Left ventricle myocardium inferior (tissue), 1 donor: Measurements from ENCODE around the gene YBX2. TPM values are rescaled to one million over a fixed set of nuclear protein-coding genes. Genes with fewer than 3 reads are reported as not detected.

Source experiments
- DNase-seq: peaks from one replicate; pipeline ENCODE4 v3.0.0-alpha.2; 2020
- H3K27ac ChIP-seq: fragments of 200-600 bp; replicated peaks from 2 replicates; pipeline ENCODE4 v1.8.0; 2021
- H3K27me3 ChIP-seq: fragments of 200-600 bp; 2 replicates; pipeline ENCODE4 v1.8.0; 2021; ENCODE audit warnings: low read depth
- H3K36me3 ChIP-seq: fragments of 200-600 bp; 2 replicates; pipeline ENCODE4 v1.8.0; 2021
- H3K4me1 ChIP-seq: fragments of 200-600 bp; 2 replicates; pipeline ENCODE4 v1.8.0; 2021
- H3K4me3 ChIP-seq: fragments of 200-600 bp; 2 replicates; pipeline ENCODE4 v1.8.0; 2021; ENCODE audit warnings: mild to moderate bottlenecking, moderate library complexity
- H3K9me3 ChIP-seq: fragments of 200-600 bp; replicated peaks from 2 replicates; pipeline ENCODE4 v1.8.0; 2021
- CTCF ChIP-seq: fragments of 200-600 bp; IDR thresholded peaks from 2 replicates; pipeline ENCODE4 v1.8.0; 2021; ENCODE audit warnings: antibody characterized with exemption, mild to moderate bottlenecking, borderline replicate concordance
- intact Hi-C: fragments of 100-400 bp; cut with micrococcal nuclease; formaldehyde crosslinking; loops from one replicate; pipeline ENCODE4 v1.11.0; 2022
- total RNA-seq: library from RNA; stranded (reverse); fragmentation: NEBNext Ultra II Directional; extraction: Animal tissue kit (Norgen Biotek cat#: 25700); gene quantifications from one replicate; pipeline ENCODE4 v1.2.1, GENCODE V29; 2021
- donor health status: DM: no; HTN: yes; CAD: no; lungs with severe emphysema.

Gene YBX2
- total RNA-seq, 1 donor from 2014 or later = 0.77 TPM

- Histone ChIP-seq H3K36me3 (peaks cover 83% of the 10 kb centered on the region), H3K27me3 (no peaks in the 10 kb centered on the region)
- DNase-seq = no peak
Measured at GRCh38 chr17:7318121-7318860, 23.9 kb upstream of the YBX2 start.

GRCh38 chr17:7317161-7317803, 22.8 kb upstream of the YBX2 start:
- H3K27ac ChIP-seq = no peak overlapping the region
- TF ChIP-seq CTCF = no peak
- H3K4me3 ChIP-seq = no peak overlapping the region
- no peak for DNase-seq
- H3K4me1 ChIP-seq = peaks cover 40% of the 10 kb centered on the region
- no peaks in the 10 kb centered on the region for H3K27me3 ChIP-seq
- intact Hi-C loops = no loop called here
- H3K36me3 ChIP-seq = peaks cover 83% of the 10 kb centered on the region
- H3K9me3 ChIP-seq = no peaks in the 10 kb centered on the region

More at GRCh38 chr17:7318121-7318860, 23.9 kb upstream of the YBX2 start:
- Histone ChIP-seq H3K4me3 (no peak overlapping the region), H3K27ac (no peak overlapping the region), H3K4me1 (peaks cover 30% of the 10 kb centered on the region), H3K9me3 (no peaks in the 10 kb centered on the region)
- intact Hi-C loops = no loop called here
- no peak for TF ChIP-seq CTCF

GRCh38 chr17:7315570-7316235, 21.3 kb upstream of the YBX2 start:
- no peak for DNase-seq
- TF ChIP-seq CTCF = no peak
- peak overlapping the region; percentile 84 for H3K4me3 ChIP-seq
- intact Hi-C loops = no loop called here
- peak overlapping the region; percentile 97 for H3K27ac ChIP-seq
- H3K36me3 ChIP-seq = peaks cover 83% of the 10 kb centered on the region
- H3K27me3 ChIP-seq = no peaks in the 10 kb centered on the region
- no peaks in the 10 kb centered on the region for H3K9me3 ChIP-seq
- H3K4me1 ChIP-seq = peaks cover 53% of the 10 kb centered on the region

- Histone ChIP-seq H3K4me3 (peak within 1 kb of the TSS; percentile 84), H3K36me3 (peaks cover 83% of the 10 kb centered on the region)
- intact Hi-C loops = no loop called here
Measured at GRCh38 chr17:7314719-7315569, 20.5 kb upstream of the YBX2 start, which contains the start of gene GPS2. Gene GPS2, minus strand, starts transcription at chr17:7315360. Its CDS starts 308 bp downstream, at chr17:7315052.

More at GRCh38 chr17:7314719-7315569, 20.5 kb upstream of the YBX2 start, which contains the start of gene GPS2:
- TF ChIP-seq CTCF = no peak
- Histone ChIP-seq H3K27ac (peak within 1 kb of the TSS; percentile 97), H3K27me3 (no peaks in the 10 kb centered on the region), H3K4me1 (peaks cover 61% of the 10 kb centered on the region), H3K9me3 (no peaks in the 10 kb centered on the region)
- peak; percentile 94 for DNase-seq
